Hepatocyte (in vitro differentiated cells): ENCODE measurements around the gene ABCE1.

Experiments used
- CTCF ChIP-seq: fragments of 200-600 bp; sonication (generic); IDR thresholded peaks from 2 replicates; pipeline ENCODE4 v1.5.1; 2016; ENCODE audit warnings: antibody characterized with exemption, mild to moderate bottlenecking; ENCODE audit not compliant: poor library complexity
- EZH2 ChIP-seq: fragments of 200-600 bp; sonication (generic); IDR thresholded peaks from 2 replicates; pipeline ENCODE4 v1.6.1; 2016; ENCODE audit warnings: antibody characterized with exemption, mild to moderate bottlenecking, borderline replicate concordance
- EZH2phosphoT487 ChIP-seq: fragments of 200-600 bp; sonication (generic); IDR thresholded peaks from one replicate; pipeline ENCODE4 v1.6.1; 2018; ENCODE audit warnings: antibody characterized with exemption, mild to moderate bottlenecking, low read depth, moderate library complexity; ENCODE audit not compliant: unreplicated experiment, severe bottlenecking

GRCh38 chr4:145131848-145132247 lies 33.7 kb downstream of the ABCE1 start:
- no peak for TF ChIP-seq CTCF
- no peak for TF ChIP-seq EZH2
- no peak for TF ChIP-seq EZH2phosphoT487
